Muscle layer of colon (tissue), 2 donors: ENCODE results near the gene RFC3.
"Not testable (repeated sequence)": the region's sequence is repeated elsewhere in the genome, so short reads cannot be mapped to it uniquely, and the experiment has no call there.

ENCODE experiments used
- H3K27ac ChIP-seq: one replicate; pipeline ENCODE4 v1.7.0; 2013; ENCODE audit warnings: low read depth, mild to moderate bottlenecking, low read length, moderate library complexity
- H3K27me3 ChIP-seq, 2 donors: one replicate each; pipeline ENCODE4 v1.7.0; 2013; ENCODE audit warnings: low read length in 2 of 2, mild to moderate bottlenecking in 2 of 2; ENCODE audit not compliant: insufficient read depth in 2 of 2, control insufficient read depth in 1 of 2
- H3K36me3 ChIP-seq: one replicate; pipeline ENCODE4 v1.7.0; 2013; ENCODE audit warnings: mild to moderate bottlenecking, low read length; ENCODE audit not compliant: insufficient read depth
- H3K4me1 ChIP-seq: one replicate; pipeline ENCODE4 v1.7.0; 2013; ENCODE audit warnings: mild to moderate bottlenecking, low read length; ENCODE audit not compliant: insufficient read depth
- H3K4me3 ChIP-seq, 2 donors: one replicate each; pipeline ENCODE4 v1.7.0; 2013; ENCODE audit warnings: low read length in 2 of 2, low read depth in 1 of 2, mild to moderate bottlenecking in 1 of 2, moderate library complexity in 1 of 2
- H3K9ac ChIP-seq: one replicate; pipeline ENCODE4 v1.7.0; 2013; ENCODE audit warnings: low read length
- H3K9me3 ChIP-seq: one replicate; pipeline ENCODE4 v1.7.0; 2013; ENCODE audit warnings: mild to moderate bottlenecking, low read length
- donor health status: abdominal sarcoma.
- donor health status: Adenocarcinoma of cecum.

RFC3 gene

DNA sequence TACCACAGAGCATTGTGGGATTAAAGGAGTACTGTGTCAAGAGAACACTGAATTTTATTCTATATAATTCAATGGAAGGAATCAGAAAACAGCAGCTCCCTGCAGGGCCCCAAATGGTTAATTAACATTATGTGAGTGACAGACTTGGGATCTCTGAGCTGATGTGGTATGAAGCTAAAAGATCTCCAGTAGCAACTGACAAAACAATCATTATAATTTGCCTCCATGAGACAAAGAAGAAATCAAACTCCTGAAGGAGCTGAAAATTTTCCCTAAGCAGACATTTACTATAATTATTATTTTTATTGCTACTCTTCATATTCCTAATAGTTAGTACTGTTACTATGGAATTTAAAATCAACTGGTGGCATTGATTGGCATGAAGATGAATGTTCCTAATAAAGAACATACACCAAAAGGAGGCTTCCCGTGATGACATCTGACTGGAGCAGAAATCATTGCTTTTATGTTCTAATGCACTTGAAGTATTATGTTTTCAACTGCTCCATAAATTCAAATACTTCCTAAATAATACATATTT lies 28.8 kb upstream of the RFC3 start:
- H3K27ac ChIP-seq = no peak overlapping the region
- H3K4me1 ChIP-seq = no peaks in the 10 kb centered on the region
- H3K9me3 ChIP-seq = no peaks in the 10 kb centered on the region
- no peak overlapping the region for H3K9ac ChIP-seq
- H3K4me3 ChIP-seq = no peak overlapping the region
- no peaks in the 10 kb centered on the region for H3K27me3 ChIP-seq
- H3K36me3 ChIP-seq = no peaks in the 10 kb centered on the region

DNA sequence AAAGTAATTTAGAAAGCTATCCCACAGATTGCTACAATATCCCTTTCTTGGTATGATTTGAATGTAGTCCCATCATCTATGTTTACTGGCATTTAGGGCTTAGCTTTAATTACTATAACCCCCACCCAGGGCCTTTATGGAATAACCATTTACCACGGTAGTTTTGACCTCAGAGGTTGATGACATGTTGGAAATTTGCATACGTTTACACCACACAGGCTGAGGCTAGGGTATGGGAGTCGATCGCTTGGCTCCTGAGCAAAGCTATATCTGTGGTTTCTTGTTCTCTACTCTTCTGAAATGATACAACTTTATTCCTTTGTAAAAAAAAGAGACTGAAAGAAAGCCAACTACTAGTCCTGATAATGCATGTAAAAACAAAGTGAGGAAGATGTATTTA lies 28.2 kb upstream of the RFC3 start:
- no peaks in the 10 kb centered on the region for H3K9me3 ChIP-seq
- H3K27ac ChIP-seq = no peak overlapping the region
- no peak overlapping the region for H3K4me3 ChIP-seq
- no peaks in the 10 kb centered on the region for H3K4me1 ChIP-seq
- H3K36me3 ChIP-seq = no peaks in the 10 kb centered on the region
- no peaks in the 10 kb centered on the region for H3K27me3 ChIP-seq
- no peak overlapping the region for H3K9ac ChIP-seq

DNA sequence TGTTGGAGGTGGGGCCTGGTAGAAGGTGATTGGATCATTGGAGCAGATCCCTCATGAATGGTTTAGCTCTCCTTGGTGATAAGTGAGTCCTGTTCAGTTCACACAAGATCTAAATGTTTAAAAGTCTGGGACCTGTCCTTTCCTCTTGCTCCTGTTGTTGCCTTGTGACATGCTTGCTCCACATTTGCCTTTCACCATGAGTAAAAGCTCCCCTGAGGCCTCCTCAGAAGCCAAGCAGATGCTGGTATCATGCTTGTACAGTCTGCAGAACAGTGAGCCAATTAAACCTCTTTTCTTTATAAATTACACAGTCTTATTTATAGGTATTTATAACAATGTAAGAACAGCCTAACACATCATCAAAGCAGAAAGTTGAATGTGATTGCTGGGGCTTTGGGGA lies 24.2 kb upstream of the RFC3 start:
- H3K4me3 ChIP-seq = no peak overlapping the region
- H3K9me3 ChIP-seq = no peaks in the 10 kb centered on the region
- peaks cover 5% of the 10 kb centered on the region for H3K4me1 ChIP-seq
- no peak overlapping the region for H3K27ac ChIP-seq
- no peaks in the 10 kb centered on the region for H3K36me3 ChIP-seq
- no peaks in the 10 kb centered on the region for H3K27me3 ChIP-seq
- no peak overlapping the region for H3K9ac ChIP-seq

DNA sequence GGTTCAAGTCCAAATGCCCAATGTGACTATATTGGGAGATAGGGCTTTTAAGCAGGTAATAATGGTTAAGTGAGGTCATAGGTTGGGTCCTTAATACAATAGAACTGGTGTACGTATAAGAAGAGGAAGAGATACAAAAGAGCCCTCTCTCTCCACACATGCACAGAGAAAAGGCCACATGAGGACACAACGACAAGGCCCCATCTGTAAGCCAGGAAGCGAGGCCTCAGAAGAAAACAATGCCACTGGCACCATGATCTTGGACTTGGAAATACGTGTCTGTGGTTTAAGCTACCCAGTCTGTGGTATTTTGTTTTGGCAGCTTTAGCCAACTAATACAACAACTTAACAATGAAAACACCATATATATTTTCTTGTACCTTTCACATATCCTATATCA lies 23.4 kb upstream of the RFC3 start:
- H3K36me3 ChIP-seq = no peaks in the 10 kb centered on the region
- H3K9ac ChIP-seq = no peak overlapping the region
- H3K27me3 ChIP-seq = no peaks in the 10 kb centered on the region
- no peak overlapping the region for H3K4me3 ChIP-seq
- no peaks in the 10 kb centered on the region for H3K9me3 ChIP-seq
- no peak overlapping the region for H3K27ac ChIP-seq
- H3K4me1 ChIP-seq = peaks cover 5% of the 10 kb centered on the region

DNA sequence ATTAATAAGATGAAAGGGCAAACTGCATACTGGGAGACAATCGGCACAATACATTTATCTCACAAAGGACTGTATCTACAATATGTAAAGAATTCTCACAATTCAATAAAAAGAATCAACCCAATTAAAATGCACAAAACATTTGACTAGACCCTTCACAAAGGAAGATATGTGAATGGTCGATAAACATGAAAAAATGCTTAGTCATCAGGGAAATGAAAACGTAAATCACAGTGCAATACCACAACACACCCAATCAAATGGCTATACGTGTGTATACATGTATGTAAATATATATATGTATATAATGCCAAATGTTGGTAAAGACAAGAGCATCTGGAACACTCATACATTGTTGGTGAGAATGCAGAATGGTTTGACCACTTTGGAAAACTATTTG lies 21.9 kb upstream of the RFC3 start:
- H3K27ac ChIP-seq = no peak overlapping the region
- peaks cover 13% of the 10 kb centered on the region for H3K4me1 ChIP-seq
- no peaks in the 10 kb centered on the region for H3K9me3 ChIP-seq
- H3K9ac ChIP-seq = no peak overlapping the region
- H3K4me3 ChIP-seq = no peak overlapping the region
- H3K36me3 ChIP-seq = no peaks in the 10 kb centered on the region
- no peaks in the 10 kb centered on the region for H3K27me3 ChIP-seq

DNA sequence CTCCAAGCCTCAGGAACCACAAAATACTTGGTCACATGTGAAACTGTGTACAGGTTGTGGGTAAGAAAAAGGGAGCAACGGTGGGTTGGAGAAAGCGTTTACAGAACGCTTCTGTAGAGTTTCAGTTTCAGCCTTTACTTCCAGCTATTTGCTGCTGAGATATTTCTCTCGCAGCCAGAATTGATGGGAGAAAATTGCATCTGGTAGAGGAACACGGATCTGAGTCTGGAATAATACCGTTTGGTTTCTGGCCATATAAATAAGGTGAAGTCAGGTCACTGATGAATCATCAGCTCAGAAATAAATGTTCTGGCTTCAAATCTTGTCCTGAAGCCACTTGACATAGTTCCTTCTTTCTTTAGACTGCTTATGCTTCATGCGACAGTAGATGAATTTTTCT lies 20.3 kb upstream of the RFC3 start:
- peak overlapping the region in 1 of 2 donors; percentile 57 for H3K4me3 ChIP-seq
- peak overlapping the region; percentile 43 for H3K27ac ChIP-seq
- H3K27me3 ChIP-seq = no peaks in the 10 kb centered on the region
- no peaks in the 10 kb centered on the region for H3K9me3 ChIP-seq
- H3K9ac ChIP-seq = no peak overlapping the region
- no peaks in the 10 kb centered on the region for H3K36me3 ChIP-seq
- peaks cover 16% of the 10 kb centered on the region for H3K4me1 ChIP-seq

DNA sequence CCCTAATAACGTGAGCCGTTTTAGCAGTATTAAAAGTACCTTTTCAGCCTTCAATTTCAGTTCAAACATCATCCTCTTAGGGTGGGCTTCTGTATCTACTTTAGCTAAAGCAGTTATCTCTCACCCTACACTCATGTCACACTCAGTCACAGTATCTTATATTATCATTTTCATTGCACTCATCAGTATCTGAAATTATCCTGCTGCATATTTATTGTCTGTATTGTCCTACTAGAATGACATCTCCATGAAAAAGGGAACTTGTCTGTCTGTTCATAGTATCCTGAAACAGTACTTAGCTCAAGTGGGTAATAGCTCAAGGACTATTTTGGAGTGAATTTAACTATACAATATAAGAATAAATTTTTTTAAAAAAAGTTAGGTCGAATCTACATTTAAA lies 19.9 kb upstream of the RFC3 start:
- no peak overlapping the region for H3K27ac ChIP-seq
- H3K4me3 ChIP-seq = peak overlapping the region in 1 of 2 donors; percentile 57
- no peak overlapping the region for H3K9ac ChIP-seq
- peaks cover 16% of the 10 kb centered on the region for H3K4me1 ChIP-seq
- H3K9me3 ChIP-seq = no peaks in the 10 kb centered on the region
- no peaks in the 10 kb centered on the region for H3K36me3 ChIP-seq
- no peaks in the 10 kb centered on the region for H3K27me3 ChIP-seq

DNA sequence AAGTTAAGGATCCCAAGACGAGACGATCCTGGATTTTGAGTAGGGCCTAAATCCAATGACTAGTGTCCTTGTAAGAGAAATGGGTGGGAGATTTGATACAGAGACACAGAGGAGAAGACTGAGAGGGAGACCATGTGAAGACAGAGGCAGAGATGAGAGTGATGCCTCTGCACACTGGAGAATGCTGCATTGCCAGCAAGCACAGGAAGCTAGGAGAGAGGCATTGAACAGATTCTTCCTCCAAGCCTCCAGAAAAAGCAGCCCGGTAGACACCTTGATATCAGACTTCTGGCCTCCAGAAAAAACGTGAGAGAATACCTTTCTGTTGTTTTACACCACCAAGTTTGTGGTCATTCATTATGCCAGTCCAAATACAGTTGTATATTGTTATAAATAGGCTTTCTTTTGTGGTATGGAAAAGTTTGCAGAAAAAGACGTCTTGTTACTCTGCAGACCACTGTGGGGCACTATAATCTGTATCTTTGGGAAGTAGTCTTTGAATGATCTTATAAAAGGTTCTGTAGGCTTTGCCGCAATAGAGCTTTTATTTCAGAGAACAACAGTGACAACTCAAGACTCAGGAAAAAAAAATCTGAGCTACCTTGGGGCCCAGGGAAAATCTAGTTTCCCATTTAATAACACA lies 17.9 kb upstream of the RFC3 start:
- Histone ChIP-seq H3K9ac (no peak overlapping the region), H3K4me3 (no peak overlapping the region)

DNA sequence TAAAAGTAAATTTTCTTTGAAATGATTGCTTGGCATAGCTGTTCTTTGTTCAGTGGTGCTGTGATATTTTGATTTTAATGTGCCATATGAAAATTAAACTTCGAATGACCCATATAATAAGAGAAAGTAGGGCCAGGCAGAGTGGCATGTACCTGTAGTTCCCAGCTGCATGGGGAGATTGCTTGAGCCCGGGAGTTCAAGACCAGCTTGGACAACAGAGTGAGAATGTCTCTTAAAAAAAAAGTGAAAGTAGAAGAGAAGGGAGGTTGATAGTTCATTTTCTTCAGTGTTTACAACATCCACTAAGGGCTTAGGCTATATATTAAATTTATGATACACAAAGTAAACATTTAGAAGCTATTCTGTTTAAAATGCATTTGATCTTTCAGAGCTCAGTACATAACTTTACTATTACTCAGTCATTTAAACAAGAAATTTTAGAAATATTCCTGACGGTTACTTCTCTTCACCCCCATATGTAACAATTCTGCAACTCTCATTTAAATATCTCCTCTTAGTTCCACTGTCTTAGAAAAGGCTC lies 17.2 kb upstream of the RFC3 start:
- Histone ChIP-seq H3K27ac (no peak overlapping the region), H3K36me3 (no peaks in the 10 kb centered on the region), H3K9me3 (no peaks in the 10 kb centered on the region), H3K4me3 (no peak overlapping the region), H3K9ac (no peak overlapping the region), H3K4me1 (peaks cover 16% of the 10 kb centered on the region), H3K27me3 (no peaks in the 10 kb centered on the region)

More for the DNA sequence above, 17.9 kb upstream of the RFC3 start:
- Histone ChIP-seq H3K27ac (no peak overlapping the region), H3K9me3 (no peaks in the 10 kb centered on the region), H3K36me3 (no peaks in the 10 kb centered on the region), H3K27me3 (no peaks in the 10 kb centered on the region), H3K4me1 (peaks cover 16% of the 10 kb centered on the region)

DNA sequence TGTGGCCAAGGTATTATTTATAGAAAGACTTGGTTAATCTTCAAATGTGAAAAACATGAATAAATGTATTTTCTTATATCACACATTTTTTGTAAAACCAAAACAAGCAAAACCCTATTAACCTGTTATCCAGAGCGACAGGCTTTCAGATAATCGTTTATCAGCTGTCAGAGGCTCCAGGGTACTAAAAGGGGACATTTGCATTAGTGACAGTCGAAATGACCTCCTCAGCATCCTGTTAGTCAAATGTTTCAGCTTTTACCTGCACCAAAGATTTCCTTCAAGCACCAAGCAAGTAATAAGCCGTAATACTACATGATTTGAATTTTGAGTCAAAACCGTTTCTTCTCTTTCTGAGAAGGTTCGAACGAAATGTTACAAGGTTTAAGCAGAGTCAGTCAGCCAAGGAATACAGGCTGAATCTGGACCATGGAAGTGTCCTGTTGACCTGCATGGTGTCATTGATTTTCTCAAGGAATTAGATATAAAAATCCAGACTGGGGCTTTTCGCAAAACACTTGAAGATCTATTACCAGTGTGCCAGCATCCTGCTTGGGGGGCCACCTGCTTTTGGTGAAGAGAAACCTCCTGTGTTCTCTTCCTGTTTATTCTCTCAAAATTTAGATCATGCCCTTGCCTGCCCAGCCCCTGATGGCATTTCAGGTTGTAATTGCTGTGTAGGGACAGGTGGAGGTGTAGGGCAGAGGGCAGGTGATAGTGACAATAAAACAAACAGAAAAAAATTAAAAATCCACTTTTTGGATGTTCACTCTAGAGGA lies 11.3 kb upstream of the RFC3 start:
- H3K9me3 ChIP-seq = no peaks in the 10 kb centered on the region
- no peaks in the 10 kb centered on the region for H3K27me3 ChIP-seq
- no peak overlapping the region for H3K27ac ChIP-seq
- no peak overlapping the region for H3K4me3 ChIP-seq
- H3K36me3 ChIP-seq = no peaks in the 10 kb centered on the region
- H3K9ac ChIP-seq = no peak overlapping the region
- H3K4me1 ChIP-seq = no peaks in the 10 kb centered on the region

DNA sequence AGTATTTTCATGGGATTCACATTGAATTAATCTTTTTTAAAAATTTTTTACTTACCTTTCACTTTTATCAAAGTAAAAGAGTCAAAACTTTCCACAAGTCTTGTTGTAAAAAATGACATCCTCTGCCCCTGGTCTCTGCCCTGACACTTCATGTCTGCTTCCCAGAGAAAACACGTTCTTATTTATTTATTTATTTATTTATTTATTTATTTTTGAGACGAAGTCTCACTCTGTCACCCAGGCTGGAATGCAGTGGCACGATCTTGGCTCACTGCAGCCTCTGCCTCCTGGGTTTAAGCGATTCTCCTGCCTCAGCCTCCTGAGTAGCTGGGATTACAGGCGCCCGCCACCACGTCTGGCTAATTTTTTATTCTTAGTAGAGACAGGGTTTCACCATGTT lies 5.1 kb upstream of the RFC3 start:
- H3K9ac ChIP-seq, H3K9me3 ChIP-seq, H3K27me3 ChIP-seq, H3K4me1 ChIP-seq, H3K27ac ChIP-seq, H3K4me3 ChIP-seq, H3K36me3 ChIP-seq: not testable (repeated sequence)
